Osteoblast (primary cell): ENCODE data around the gene KIAA1755. TPM values are rescaled to one million over a fixed set of nuclear protein-coding genes. Genes with fewer than 3 reads are reported as not detected.

Source experiments
- DNase-seq: peaks from one replicate; pipeline ENCODE4 v3.0.0; 2011; ENCODE audit warnings: low spot score, mixed read lengths; ENCODE audit not compliant: insufficient read length; ENCODE audit errors: missing footprints
- H2AFZ ChIP-seq: 2 replicates; pipeline ENCODE4 v1.6.0; 2011; ENCODE audit warnings: mild to moderate bottlenecking, low read length
- H3K27ac ChIP-seq: 2 replicates; pipeline ENCODE4 v1.5.1; 2011; ENCODE audit warnings: mild to moderate bottlenecking, low read depth, low read length, moderate library complexity
- H3K27me3 ChIP-seq: 2 replicates; pipeline ENCODE4 v1.6.0; 2012; ENCODE audit warnings: mild to moderate bottlenecking, control low read depth, inconsistent platforms, low read length, moderate library complexity; ENCODE audit not compliant: insufficient read depth
- H3K36me3 ChIP-seq: 2 replicates; pipeline ENCODE4 v1.5.1; 2011; ENCODE audit warnings: mild to moderate bottlenecking, low read length, control low read depth, moderate library complexity; ENCODE audit not compliant: insufficient read depth
- H3K4me1 ChIP-seq: 2 replicates; pipeline ENCODE4 v1.5.1; 2011; ENCODE audit warnings: mild to moderate bottlenecking, low read length, control low read depth, moderate library complexity; ENCODE audit not compliant: insufficient read depth
- H3K4me2 ChIP-seq: 2 replicates; pipeline ENCODE4 v1.6.0; 2011; ENCODE audit warnings: mild to moderate bottlenecking, low read length; ENCODE audit not compliant: insufficient read depth
- H3K4me3 ChIP-seq: fragments of 200-600 bp; sonication (generic); 3 replicates; pipeline ENCODE4 v1.5.1; 2012; ENCODE audit warnings: mild to moderate bottlenecking, low read length, inconsistent platforms; ENCODE audit not compliant: insufficient read depth
- H3K79me2 ChIP-seq: 2 replicates; pipeline ENCODE4 v1.6.0; 2012; ENCODE audit warnings: mild to moderate bottlenecking, low read length, control low read depth, inconsistent platforms; ENCODE audit not compliant: insufficient read depth
- H3K9me3 ChIP-seq: 2 replicates; pipeline ENCODE4 v1.5.1; 2011; ENCODE audit warnings: low read depth, low read length, control low read depth
- H4K20me1 ChIP-seq: 2 replicates; pipeline ENCODE4 v1.6.0; 2012; ENCODE audit warnings: mild to moderate bottlenecking, low read length, control low read depth; ENCODE audit not compliant: insufficient read depth
- CTCF ChIP-seq: IDR thresholded peaks from 2 replicates; pipeline ENCODE4 v1.5.1; 2011; ENCODE audit warnings: mild to moderate bottlenecking, low read depth, low read length, moderate library complexity; ENCODE audit errors: extremely low read depth
- total RNA-seq: library from RNA; depleted of rRNA; stranded (reverse); fragments of >200 nt; gene quantifications from 2 replicates; pipeline ENCODE4 v1.2.3, GENCODE V29; 2012

Gene KIAA1755
- total RNA-seq, 1 donor, result 2.5 TPM

DNA sequence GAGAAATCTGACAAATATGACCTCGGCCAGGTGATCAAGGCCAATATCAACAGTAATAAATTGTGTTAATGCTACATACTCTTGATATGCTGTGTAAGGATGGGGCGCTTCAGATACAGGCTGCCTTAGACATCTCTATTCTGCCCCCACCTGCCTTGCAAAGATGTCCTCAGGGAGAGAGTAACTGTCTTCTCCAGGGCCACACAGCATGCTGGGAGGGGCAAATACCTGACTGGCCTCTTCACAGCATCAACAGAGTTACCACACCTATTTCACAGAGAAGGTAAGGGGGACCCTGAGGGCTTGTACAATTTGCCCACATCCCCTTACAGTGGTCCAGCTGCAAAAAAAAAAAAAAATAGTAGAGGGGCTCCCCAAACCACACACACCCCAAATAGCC, 17.2 kb upstream of the KIAA1755 start:
- no peak overlapping the region for H3K27ac ChIP-seq
- H3K4me3 ChIP-seq, result no peak overlapping the region
- no peak overlapping the region for H3K4me2 ChIP-seq
- H3K79me2 ChIP-seq, result no peaks in the 10 kb centered on the region
- peaks cover 31% of the 10 kb centered on the region for H3K4me1 ChIP-seq
- no peak overlapping the region for H2AFZ ChIP-seq
- H3K36me3 ChIP-seq, result no peaks in the 10 kb centered on the region
- peaks cover 4% of the 10 kb centered on the region for H3K9me3 ChIP-seq
- no peaks in the 10 kb centered on the region for H4K20me1 ChIP-seq
- no peak for TF ChIP-seq CTCF
- H3K27me3 ChIP-seq, result no peaks in the 10 kb centered on the region
- DNase-seq, result no peak

DNA sequence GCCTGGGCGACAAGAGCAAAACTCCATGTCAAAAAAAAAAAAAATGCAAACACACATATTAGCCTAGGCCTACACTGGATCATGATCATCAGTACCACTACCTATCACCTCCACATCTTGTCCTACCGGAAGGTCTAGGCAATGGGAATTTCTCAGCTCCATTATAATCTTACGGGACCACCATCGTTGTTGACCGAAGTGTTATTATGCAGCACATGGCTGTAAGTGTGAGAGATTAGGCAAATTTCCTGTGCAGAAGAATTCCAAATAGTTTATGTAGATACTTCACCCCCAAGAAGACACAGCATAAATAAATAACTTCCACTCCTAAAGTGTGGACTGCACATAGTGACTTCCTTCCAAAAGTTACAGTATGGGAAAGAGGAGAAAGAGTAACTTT, 16.8 kb upstream of the KIAA1755 start:
- H3K4me1 ChIP-seq, result peaks cover 35% of the 10 kb centered on the region

DNA sequence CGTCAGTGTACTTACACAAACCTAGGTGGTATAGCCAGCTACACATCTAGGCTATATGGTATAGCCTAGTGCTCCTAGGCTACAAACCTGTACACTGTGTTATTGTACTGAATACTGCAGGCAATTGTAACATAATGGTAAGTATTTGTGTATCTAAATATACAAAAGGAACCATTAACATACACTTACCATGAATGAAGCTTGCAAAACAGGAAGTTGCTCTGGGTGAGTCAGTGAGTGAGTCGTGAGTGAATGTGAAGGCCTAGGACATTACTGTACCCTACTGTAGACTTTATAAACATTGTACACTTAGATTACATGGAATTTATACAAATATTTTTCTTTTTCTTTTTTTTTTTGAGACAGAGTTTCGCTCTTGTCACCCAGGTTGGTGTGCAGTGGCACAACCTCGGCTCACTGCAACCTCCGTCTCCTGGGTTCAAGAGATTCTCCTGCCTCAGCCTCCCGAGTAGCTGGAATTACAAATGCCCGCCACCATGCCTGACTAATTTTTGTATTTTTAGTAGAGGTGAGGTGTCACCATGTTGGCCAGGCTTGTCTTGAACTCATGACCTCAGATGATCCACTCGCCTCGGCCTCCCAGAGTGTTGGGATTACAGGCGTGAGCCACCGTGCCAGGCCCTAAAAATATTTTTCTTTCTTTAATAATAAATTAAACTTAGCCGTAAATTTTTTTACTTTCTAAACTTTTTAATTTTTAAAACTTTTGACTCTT, 15.4 kb upstream of the KIAA1755 start:
- Histone ChIP-seq H3K27me3 (no peaks in the 10 kb centered on the region), H3K4me2 (peak overlapping the region; percentile 41), H3K36me3 (no peaks in the 10 kb centered on the region), H3K4me1 (peaks cover 47% of the 10 kb centered on the region), H2AFZ (no peak overlapping the region), H3K4me3 (no peak overlapping the region), H4K20me1 (no peaks in the 10 kb centered on the region), H3K27ac (peak overlapping the region; percentile 85), H3K79me2 (no peaks in the 10 kb centered on the region), H3K9me3 (peaks cover 4% of the 10 kb centered on the region)
- peak; percentile 59 for DNase-seq
- no peak for TF ChIP-seq CTCF

More for the DNA sequence above, 16.8 kb upstream of the KIAA1755 start:
- no peaks in the 10 kb centered on the region for H3K36me3 ChIP-seq
- DNase-seq, result no peak
- H2AFZ ChIP-seq, result no peak overlapping the region
- no peaks in the 10 kb centered on the region for H3K79me2 ChIP-seq
- TF ChIP-seq CTCF, result no peak
- H3K4me3 ChIP-seq, result no peak overlapping the region
- H3K27me3 ChIP-seq, result no peaks in the 10 kb centered on the region
- H3K4me2 ChIP-seq, result no peak overlapping the region
- no peaks in the 10 kb centered on the region for H4K20me1 ChIP-seq
- no peak overlapping the region for H3K27ac ChIP-seq
- H3K9me3 ChIP-seq, result peaks cover 4% of the 10 kb centered on the region

DNA sequence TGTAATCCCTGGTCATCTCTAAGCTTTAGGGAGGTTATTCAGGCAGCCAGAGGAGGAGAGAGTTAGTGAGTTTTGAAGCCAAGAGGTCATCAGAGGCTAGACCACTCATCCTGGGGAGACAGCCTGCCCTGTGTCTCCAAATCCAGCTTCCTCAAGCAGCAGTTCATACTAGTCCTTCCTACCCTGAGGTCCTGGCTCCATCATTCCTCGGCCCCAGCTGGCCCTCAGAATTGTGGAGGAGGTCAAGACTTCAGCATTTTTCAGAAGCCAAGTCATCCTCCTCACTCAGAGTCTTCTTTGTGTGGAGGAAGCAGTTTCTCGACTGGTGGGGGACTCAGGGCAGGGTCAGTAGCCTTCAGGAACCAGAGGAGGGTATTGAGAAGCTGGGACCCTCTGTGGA, 12.4 kb upstream of the KIAA1755 start:
- TF ChIP-seq CTCF, result no peak
- Histone ChIP-seq H3K79me2 (no peaks in the 10 kb centered on the region), H3K27ac (peak overlapping the region; percentile 75), H3K4me3 (no peak overlapping the region), H3K36me3 (no peaks in the 10 kb centered on the region), H3K4me1 (peaks cover 45% of the 10 kb centered on the region), H4K20me1 (no peaks in the 10 kb centered on the region), H3K4me2 (peak overlapping the region; percentile 25), H3K27me3 (no peaks in the 10 kb centered on the region), H3K9me3 (peaks cover 4% of the 10 kb centered on the region), H2AFZ (peak overlapping the region; percentile 20)
- peak; percentile 74 for DNase-seq
